NOMO-1 treated with dmso at 0.1 percent for 144 hours (cell line): ENCODE measurements around the gene BIN1.

Experiments
- DNase-seq: peaks from one replicate; lab custom pipeline; 2025; ENCODE audit not compliant: unreplicated experiment; lab: John Stamatoyannopoulos, UW

The BIN1 gene

GRCh38 chr2:127104881-127105655, 1.9 kb downstream of the BIN1 start:
- DNase-seq, result no peak

DNA sequence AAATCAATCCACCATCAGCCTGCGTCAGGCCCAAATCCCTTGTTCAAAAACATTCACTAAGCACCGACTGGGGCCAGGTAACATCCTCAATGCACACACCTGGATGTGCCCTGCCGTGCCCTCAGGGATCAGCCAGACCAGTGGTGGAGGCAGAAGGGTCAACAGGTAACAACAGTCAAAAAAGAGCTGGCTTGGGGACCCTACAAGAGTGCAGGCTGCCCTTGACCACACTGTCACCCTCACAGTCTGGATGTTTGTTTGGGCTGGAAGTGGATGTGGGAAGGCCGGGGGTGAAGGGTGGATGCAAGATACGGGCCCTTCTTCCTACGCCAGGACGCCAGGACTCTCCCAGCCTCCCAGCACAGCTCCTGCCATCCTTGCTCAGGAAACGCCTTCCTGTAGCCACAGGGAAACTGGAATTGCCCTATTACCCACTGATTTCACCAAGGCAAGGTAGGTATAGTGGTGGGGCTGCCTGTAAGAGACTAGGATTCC, 2.7 kb downstream of the BIN1 start:
- DNase-seq, result no peak

- no peak for DNase-seq
These were observed 3.5 kb downstream of the BIN1 start for GRCh38 chr2:127103243-127104165.

GRCh38 chr2:127102521-127103242, 4.3 kb downstream of the BIN1 start:
- DNase-seq, result no peak

DNA sequence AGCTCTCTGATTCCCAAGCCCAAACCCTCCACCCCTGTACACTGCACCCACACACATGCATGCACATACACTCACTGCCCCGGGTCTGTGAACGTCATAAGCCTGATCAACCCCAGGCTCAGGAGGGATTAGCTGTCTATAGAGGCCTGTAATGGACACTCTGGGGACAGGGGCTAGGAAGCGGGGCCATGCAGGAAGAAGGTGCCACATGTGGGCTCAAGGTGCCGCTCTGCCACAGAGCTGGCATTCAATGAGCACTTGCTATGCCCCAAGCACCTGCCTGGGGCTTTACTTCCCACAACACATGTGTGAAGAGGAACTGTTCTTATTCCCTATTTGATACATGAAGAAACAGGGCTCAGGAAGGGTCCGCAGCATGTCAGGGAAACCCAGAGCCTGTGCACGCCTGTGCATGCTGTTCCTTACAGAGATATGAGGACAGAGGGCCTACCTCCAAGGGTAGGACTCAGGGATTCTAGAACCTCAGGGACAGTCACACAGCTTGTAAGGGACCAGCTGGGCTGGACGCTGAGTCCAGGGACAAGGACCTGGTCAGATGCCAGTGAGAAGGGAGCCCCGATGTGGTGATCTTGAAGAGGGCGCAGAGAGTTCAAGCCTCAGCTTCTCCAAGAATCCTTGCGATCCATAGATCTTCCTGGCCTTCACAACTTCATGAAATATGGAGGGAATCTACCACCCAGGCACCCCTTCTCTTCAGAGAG, 5.0 kb downstream of the BIN1 start:
- DNase-seq, result no peak

DNA sequence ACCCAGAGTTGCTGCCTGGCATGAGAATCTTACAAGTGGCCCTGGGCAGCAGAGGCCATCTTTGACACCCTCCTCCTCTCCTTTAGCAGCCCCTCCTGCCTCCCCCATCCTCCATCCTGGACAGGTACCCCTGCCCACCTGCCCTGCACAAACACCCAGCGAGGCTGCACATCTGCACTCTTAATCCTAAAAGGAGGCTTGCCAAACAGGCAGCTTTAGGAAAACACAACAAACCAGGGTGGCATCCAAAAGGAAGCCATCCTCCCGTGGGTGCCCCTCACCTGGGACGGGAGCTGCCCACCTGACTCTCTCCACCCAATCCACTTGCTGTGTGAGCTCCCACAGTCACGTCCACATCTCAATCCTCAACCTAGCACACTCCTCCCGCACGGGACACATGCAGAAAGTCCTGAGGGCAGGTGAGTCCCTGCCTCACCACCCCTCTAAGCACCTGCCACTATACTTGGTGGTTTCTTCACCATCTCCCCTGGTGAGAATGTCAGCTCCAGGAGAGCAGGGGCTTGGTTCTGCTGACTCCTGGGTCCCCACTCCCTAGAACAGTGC, 5.8 kb downstream of the BIN1 start:
- no peak for DNase-seq

DNA sequence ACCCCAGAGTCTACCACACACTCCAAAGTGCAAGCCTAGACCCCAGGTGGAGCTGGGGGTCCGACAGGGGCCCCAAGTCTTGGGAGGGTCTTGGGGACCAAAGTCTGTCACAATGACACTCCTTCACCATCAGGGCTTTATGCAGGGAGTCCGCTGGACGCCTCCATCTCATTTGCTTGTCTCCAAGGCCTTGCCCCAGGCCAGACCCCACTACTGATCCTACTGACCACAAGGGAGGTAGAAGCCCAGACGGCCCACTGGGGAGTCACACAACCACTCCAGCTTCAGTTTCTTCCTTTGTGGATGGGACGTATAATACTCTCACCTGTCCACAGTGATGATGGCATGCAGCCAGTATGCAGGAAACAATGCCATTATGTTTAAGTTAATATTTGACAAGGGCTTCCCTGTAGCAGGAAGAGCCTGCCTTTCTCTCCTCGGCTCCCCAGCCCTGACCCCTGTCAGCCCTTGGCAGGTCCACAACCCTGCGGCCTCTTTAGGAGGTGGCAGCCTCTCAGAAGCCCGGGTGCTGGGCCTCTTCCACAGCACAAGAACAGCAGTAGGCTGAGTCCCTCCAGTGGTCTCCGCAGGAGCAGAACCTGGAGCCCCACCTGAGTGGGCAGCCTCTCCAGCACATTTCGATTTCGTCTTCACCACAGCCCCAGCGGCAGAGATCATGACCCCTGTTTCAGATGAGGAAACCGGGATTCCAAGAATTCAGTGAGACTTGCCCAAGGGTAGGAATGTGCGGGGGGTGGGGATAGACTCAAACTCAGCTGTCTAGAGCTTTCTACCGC, 6.5 kb downstream of the BIN1 start:
- DNase-seq, result no peak

GRCh38 chr2:127098711-127099110, 8.2 kb downstream of the BIN1 start:
- no peak for DNase-seq

DNA sequence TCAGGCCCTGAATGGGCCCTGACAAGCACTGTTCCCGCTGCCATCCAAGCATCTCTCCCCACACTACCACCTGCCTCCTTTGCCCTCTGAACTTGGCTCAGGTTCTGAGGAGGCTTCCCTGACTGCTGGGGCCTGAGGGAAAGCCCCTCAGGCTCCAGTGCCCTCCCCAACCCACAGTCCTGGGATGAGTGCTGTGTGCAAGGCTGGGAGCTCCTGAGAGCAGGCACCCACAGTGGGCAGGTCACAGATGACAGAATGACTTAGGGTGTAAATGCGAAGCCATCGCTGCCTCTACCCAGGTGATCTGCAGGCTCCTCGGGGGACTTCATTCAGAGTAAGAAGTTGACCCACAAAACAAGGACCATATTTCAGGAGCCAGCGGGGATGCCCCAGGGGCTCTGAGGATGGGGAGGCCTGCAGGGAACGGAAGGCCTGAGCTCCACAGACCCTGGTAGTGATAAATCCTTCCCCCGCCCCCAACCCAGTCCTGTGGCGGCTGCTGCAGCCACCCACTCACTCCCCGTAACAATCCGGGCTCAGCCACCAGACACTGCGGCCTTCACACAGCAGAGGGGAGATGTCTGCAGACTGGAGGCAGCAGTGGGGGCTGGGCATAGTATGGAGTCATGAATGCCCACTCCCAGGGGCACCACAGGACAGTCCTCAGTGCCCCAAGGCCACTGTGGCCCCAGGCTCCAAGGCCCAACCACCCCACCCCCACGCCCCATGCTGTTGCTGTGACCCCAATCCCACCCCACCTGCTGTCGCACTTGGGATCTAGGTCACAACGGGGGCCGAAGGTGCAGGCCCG, 8.9 kb downstream of the BIN1 start:
- DNase-seq, result no peak

- DNase-seq, result no peak
These were observed 9.5 kb downstream of the BIN1 start for GRCh38 chr2:127097471-127097765.

DNA sequence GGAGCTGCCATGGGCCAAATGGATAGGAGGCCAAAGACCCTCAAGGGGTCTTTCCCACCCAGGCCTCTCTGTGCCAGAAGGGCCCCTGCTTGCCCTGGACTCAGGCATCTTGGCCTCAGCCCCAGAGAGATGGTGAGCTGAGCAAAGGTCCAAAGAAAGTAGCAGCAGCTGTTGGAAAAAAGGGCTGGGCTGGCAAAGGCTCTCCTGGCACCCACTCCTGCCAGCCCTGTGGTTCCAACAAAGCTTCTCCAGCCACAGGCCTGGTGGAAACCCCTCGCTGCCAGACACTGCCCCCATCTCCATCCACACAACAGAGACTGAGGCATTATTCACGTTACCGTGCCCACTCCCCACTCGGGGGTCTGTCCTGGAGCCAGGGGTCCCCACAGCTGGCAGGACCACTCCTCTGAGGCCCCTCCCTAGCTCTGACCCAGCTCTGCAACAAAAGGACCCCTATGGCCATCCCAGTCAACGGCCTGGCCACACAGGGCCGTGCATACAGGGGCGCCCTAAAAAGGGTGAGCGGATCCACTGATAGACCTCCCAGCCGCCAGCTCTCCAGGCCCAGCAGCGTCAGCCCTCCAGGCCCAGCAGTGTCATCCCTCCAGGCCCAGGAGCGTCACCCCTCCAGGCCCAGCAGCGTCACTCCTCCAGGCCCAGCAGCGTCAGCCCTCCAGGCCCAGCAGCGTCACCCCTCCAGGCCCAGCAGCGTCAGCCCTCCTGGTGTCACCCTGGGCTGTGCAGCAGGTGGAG, 10.1 kb downstream of the BIN1 start:
- DNase-seq, result no peak

GRCh38 chr2:127096280-127096679, 10.7 kb downstream of the BIN1 start:
- DNase-seq, result no peak

GRCh38 chr2:127095784-127096183, 11.2 kb downstream of the BIN1 start:
- DNase-seq, result no peak

GRCh38 chr2:127095367-127095641, 11.7 kb downstream of the BIN1 start:
- DNase-seq, result no peak

DNA sequence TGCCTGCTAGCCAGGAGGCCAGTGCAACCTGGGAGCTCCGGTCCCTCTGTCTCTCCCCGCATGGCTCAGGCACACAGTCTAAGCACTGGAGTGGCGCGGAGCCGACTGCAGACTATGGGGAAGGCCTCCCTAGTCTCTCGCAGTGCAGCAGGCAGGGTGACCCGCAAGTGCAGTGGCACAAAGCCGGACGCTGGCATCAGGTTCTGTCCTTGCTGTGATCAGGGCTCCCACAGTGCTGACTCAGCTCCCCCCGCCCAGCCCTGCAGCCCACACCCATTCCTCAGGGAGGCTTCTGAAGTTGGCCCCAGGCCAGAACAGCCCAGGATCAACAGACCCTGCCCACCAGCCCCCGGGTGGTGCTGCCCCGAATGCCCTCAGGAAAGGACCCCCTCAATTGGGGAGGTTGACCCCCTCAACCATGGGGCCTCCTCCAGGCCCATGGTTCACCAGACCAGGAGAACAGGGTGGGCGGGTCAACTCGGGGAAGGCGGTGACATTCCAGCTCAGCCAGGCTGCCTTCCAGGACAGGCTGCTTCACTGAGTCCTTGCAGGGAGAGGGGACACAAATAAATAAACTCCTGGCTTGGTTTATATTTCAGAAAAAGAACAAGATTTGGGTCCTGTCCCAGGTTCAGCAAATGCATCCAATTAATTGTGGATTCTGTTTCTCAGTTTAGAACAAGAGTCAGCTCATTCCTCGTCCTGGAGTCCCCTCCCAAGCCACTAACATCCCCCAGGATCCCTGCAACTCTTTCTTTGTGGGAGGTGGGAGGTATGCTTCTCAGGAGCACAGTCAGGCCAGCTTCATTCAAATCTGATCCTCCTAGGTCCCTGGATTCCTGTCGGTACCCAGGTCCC, 12.2 kb downstream of the BIN1 start:
- no peak for DNase-seq

DNA sequence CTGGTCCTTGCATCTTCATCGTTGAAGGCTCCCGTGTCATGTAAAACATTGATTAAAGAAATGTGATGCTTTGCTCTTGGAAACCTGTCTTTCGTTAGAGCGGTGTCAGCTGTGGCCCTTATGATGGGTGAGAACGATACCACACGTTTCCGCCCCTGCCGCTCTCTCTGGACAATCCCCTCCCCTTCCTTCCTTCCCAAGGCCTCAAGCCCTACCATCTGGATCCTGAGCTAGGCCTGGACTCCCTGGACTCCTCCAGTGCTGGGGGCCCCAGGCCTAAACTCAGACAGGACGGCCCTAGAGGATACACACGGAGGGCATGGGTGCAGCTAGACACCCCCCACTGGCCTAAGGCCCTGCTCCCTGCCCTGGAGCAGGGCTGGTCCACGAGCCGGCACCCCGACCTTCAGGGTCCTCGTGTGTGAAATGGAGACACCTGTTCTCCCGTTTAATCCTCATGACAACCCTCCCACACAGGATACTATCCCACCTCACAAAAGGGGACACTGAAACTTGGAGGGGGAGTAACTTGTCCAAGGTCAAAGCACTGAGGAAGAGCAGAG, 13.2 kb downstream of the BIN1 start:
- no peak for DNase-seq

GRCh38 chr2:127092901-127093516, 13.9 kb downstream of the BIN1 start:
- DNase-seq, result no peak
